HG03439 (cell line): ENCODE measurements around the gene MOCOS.

Source experiments
- ATAC-seq: cut with Tn5 transposase; IDR thresholded peaks from one replicate; pipeline ENCODE4 v1.9.1; 2021; ENCODE audit warnings: mild to moderate bottlenecking, moderate library complexity; ENCODE audit not compliant: unreplicated experiment

MOCOS gene

GRCh38 chr18:36179562-36180355 is 7.5 kb upstream of the MOCOS start:
- ATAC-seq, result no peak

GRCh38 chr18:36181441-36181840 is 5.9 kb upstream of the MOCOS start:
- ATAC-seq, result no peak

DNA sequence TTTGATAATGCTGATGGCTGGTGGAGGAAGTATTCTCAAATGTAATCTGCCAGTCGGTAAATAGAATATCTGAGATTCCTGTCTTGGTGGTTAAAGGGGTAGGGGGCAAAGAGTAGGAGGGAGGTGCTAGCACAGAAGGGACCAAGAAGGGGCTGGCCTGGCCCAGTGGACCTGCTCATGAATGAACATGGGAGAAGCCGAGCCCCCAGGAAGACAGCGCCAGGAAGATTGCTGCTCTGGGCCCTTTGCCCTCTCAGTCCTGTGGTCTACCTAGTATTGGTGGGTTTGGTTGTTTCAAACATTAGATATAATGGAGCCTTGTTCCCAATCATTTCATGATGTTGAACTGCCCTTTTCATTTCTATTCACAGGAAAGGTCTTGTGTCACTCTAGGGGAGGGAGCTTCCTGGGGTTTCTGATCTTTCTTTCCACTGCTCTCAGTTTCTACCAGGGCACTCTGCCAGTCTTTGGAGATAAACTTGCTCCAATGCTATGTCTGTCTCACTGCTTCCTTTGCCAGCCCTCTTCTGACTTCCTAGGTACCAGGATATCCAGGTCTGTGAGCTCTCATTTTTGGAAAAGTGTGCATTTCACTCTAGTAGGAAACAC is 5.3 kb upstream of the MOCOS start:
- ATAC-seq, result no peak

- no peak for ATAC-seq
Observed at GRCh38 chr18:36183033-36183432, 4.3 kb upstream of the MOCOS start.

DNA sequence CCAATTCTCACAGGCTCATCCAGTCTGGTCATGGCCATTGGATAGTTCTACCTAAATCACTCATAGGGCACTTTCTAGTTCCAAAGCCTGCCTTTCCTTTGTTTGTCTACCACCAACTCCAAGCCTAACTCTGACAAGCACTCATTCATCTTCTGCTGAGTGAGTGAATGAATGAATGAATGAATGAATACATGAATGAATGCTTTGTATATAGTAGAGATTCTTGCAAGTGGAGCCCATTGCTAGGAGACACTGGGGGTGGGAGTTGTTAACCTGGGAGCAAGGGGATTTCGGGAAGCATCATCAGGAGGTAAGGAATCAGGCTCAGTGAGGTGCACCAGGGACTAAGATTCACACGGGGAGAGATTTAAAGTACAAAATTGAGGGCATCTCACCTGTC is 3.3 kb upstream of the MOCOS start:
- no peak for ATAC-seq

GRCh38 chr18:36185157-36185556 is 2.1 kb upstream of the MOCOS start:
- no peak for ATAC-seq

- ATAC-seq, result no peak
Observed at GRCh38 chr18:36185901-36186460, 1.3 kb upstream of the MOCOS start.

DNA sequence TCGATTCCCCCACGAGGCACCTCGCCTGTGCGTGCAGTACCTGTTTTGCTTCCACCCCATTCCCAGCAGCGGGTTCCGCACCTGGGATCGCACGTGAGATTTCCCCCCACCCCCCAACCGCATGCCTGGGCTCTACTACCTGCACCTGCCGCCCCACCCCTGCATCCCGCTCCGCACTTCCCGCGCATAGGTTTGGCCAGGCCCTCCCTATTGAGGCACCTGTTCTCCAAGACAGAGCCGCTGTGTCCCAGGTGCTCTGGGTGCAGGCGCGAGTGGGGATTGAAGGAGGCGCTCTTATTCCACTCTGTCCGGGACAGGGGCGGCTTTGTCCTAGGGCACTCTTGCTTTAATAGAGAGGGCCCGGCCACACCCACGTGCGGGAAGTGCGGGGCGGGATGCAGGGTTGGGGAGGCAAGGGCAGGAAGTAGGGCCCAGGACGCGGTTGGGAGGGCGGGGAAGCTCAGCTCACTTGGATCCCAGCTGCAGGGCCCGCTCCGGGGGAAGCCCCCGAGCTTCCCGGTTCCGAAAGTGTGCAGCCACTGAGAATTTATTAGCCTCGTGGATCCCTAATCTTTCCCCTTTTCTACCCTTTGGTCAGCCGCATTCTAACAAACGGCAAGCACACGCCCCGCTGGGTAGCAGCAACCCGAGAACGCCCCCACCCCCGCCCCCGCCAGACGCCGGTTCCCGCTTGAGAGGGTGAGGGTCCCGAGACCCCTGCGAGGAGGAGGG is 670 bp upstream of the MOCOS start:
- no peak for ATAC-seq

GRCh38 chr18:36187826-36188721 is 777 bp downstream of the MOCOS start:
- no peak for ATAC-seq

- ATAC-seq, result no peak
Observed at GRCh38 chr18:36188916-36189315, 1.6 kb downstream of the MOCOS start.

DNA sequence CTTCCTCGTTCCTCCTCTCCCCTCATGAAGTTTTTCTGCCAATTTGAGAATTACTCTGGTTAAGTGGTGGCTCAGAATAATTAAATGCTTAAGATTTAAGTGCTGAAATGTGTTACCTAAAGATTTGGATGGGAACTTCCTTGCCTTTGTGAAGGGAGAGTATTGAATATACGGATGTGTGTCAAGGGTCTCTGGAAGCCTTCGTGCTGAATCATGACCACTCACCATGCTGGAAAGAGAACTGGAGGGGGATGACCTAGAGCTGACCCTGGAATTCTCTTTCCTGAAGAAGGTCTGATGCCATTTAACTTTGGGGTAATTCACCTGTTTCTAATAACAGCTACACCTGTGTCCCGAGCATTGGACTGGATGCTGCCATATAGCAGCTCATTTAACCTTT is 2.2 kb downstream of the MOCOS start:
- ATAC-seq, result no peak

DNA sequence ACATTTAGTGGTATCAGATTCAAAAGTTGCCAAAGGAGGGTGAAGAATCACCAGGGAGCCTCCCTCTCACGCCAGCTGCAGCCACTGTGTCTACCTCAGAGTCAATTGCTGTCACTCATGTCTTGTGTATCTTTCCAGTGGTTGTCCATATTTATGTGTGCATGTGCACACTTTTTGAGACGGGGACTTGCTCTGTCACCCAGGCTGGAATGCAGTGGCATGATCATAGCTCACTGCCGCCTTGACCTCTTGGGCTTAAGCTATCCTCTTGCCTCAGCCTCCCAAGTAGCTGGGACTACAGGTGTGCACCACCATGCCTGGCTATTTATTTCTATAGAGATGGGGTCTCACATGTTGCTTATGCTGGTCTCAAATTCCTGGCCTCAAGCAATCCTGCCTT is 4.0 kb downstream of the MOCOS start:
- no peak for ATAC-seq

GRCh38 chr18:36191711-36192110 is 4.4 kb downstream of the MOCOS start:
- no peak for ATAC-seq

DNA sequence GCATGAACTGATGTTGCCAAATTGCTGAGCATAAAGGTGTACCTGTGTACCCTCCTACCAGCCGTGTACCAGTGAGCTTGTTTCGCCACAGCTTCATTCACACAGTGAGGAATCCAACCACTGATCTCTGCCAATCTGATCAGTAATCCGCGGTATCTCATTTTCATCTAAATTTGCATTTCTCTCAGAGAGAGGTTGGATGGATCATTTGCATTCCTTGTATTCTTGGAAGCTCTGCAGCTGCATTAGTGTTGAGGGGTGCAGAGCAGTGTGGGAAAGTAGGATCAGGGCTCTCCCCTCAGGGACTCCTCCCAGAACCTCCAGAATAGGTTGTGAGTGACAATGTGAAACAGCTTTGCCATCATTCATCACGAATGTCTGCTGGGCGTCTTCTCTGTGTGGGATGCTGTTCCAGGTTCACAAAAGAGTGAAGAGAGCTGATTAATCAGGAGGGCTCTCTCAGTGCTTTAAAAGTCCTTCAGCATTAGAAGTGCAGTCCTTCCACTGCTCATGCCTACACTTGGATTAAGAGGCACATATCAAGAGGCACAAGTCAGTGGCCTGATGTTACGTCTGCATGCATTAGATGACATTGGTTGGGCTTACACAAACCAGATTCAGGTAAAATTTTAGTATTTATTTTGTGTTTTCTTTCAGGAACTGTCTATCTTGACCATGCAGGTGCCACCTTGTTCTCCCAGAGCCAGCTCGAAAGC is 7.5 kb downstream of the MOCOS start:
- ATAC-seq, result no peak

- no peak for ATAC-seq
Observed at GRCh38 chr18:36195427-36196122, 8.3 kb downstream of the MOCOS start.

DNA sequence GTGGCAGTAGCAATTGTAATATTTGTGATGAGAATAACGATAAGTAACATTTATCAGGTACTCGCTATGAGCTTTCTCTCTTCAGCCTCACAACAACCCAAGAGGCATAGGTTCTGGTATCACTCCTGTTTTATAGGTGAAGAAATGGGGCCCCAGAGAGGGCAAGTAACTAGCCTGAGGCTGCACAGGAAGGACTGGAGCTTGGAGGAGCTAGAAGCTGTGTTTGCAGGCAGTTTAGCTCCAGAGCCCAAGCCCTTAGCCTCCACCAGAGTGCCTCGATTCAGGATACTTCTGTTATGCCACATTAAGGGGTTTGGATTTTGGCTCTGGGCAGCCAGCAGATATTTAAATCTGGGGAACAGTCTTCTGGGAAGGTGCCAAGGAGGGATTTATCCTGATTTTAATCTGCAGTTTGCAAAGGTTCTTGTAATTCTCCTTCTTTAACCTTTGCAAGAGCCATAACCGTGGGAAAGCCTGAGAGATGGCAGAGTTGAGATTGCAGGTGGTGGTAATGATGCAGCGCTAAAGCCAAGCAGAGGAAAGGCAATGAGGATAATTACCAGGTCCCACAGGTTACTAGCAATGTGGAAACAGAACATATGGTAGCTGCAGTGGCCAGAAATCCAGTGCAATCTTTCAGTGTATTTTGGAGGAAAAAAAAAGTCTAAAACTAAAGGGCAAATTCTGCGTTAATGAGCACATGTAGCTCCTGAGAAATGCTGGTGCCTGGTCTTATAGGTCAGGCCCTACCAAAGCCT is 9.1 kb downstream of the MOCOS start:
- ATAC-seq, result no peak

DNA sequence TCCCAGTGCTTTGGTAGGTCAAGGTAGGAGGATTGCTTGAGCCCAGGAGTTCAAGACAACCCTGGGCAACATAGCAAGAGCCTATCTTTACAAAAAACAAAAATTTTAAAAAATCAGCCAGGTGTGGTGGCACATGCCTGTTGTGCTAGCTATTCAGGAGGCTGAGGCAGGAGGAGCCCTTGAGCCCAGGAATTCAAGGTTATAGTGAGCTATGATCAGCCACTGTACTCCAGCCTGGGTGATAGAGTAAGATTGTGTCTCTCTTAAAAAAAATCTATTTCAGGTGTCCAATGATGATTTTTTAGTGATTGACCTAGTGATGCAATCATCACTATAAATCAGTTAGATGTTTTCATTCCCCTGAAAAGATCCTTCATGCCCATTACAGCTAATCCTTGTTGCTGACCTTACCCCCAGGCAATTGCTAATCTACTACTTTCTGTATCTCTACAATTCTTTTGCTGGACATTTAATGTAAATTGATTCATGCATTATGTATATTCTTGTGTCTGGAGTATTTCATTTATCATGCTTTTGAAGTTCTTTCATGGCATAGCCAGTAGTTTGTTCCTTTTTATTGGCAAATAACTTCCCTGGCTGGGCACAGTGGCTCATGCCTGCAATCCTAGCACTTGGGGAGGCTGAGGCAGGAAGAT is 10.3 kb downstream of the MOCOS start:
- no peak for ATAC-seq

GRCh38 chr18:36199691-36200295 is 12.5 kb downstream of the MOCOS start:
- no peak for ATAC-seq
